ENCODE results near the gene MED25. TPM values are rescaled to one million over a fixed set of nuclear protein-coding genes. Genes with fewer than 3 reads are reported as not detected.

The MED25 gene
- total and polyA plus RNA-seq, 9 of the 15 experiments (the other 6 are each of a cell fraction or from before 2014, with no cell fraction given) = 4.1 to 93.9 (median 19.3) TPM

DNA sequence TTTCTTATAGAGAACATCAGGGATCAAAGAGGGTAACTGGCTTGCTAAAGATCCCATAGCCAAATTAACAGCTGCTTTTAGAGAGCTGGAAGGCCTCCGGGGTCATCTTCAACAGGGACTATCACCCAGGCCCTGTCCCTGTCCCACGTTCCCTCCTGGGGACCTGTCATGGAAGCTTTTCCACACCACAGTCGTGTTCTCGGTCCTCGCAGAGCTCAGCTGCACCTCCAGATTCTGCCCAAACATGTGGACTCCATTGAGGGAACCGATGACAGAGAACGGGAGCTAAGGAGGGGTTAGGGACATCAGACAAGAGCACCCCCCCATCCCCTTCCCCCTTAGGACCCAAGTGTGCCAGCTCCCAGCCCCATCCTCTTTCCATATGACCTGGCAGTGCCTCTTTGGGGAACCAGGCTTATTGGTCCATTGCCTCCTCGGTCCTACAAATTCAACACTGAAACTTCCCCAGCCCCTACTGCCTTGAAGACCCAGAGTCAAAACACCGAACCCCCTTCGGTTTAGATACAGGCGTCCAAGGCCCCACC, 5.6 kb upstream of the MED25 start:
- Histone ChIP-seq H3K9me1 (ENCODE audit: control insufficient read depth, insufficient read depth, low read length) (no peaks in the 10 kb centered on the region), H3K27ac (ENCODE audit: extremely low read depth, low read depth, low read length) (peak overlapping the region; percentile 68), H3K36me3 (ENCODE audit: control insufficient read depth, insufficient read depth, low read length) (peaks cover 8% of the 10 kb centered on the region; the same call in 1 of the 3 replicates), H3K4me1 (replicated peaks in 1 of 2; ENCODE audit: control insufficient read depth in 2 of 2, insufficient read depth in 2 of 2, low read length in 2 of 2) (peaks cover 19 to 42% of the 10 kb centered on the region in 2 experiments), H3K27me3 (ENCODE audit: control insufficient read depth in 2 of 2, insufficient read depth in 2 of 2, low read length in 2 of 2) (no peaks in the 10 kb centered on the region), H3K9me3 (replicated peaks; ENCODE audit: control insufficient read depth, insufficient read depth, low read depth, low read length) (no peaks in the 10 kb centered on the region), H4K20me1 (replicated peaks; ENCODE audit: control insufficient read depth, insufficient read depth, low read length) (no peaks in the 10 kb centered on the region; the same call in 1 of the 2 replicates), H3K4me3 (peak overlapping the region; percentile 43), H3K4me2 (ENCODE audit: insufficient read depth, low read length) (peak overlapping the region; percentile 75), H3K9ac (ENCODE audit: insufficient read depth in 1 of 2, low read depth in 2 of 2, low read length in 2 of 2) (peak overlapping the region; percentile 47 to 89), H3K79me2 (ENCODE audit: control insufficient read depth, insufficient read depth, low read length) (no peaks in the 10 kb centered on the region), H2AFZ (ENCODE audit: low read depth, low read length) (peak overlapping the region; percentile 87)
- intact Hi-C loops (cut with micrococcal nuclease) = no loop called here
- CTCF ChIA-PET (ENCODE audit: low intra/inter-chr PET ratio) = no interaction called here
- DNase-seq (ENCODE audit: extremely low read depth in 1 of 4, low spot score in 3 of 4) (no peak), FAIRE-seq (no peak), ATAC-seq (no peak)
- TF ChIP-seq ZNF311 (CRISPR knock-in tag; IDR thresholded peaks at IDR 0.05) = no peak
- TF ChIP-seq SAP30 (IDR thresholded peaks at IDR 0.05; ENCODE audit: borderline replicate concordance, insufficient read depth, low read depth, low read length, poor library complexity, severe bottlenecking) = no peak
- TF ChIP-seq, protein P1, sequence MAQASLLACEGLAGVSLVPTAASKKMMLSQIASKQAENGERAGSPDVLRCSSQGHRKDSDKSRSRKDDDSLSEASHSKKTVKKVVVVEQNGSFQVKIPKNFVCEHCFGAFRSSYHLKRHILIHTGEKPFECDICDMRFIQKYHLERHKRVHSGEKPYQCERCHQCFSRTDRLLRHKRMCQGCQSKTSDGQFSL (CRISPR knock-in tag; IDR thresholded peaks at IDR 0.05) = peak; percentile 52; the same call in 1 of the 2 replicates
- TF ChIP-seq, protein P1 (tag; IDR thresholded peaks at IDR 0.05) = no peak
- no peak for TF ChIP-seq SP2 (IDR thresholded peaks at IDR 0.05; ENCODE audit: extremely low read depth, low read depth, low read length, poor library complexity, severe bottlenecking)
- no peak for TF ChIP-seq IFI16 (CRISPR knock-in tag; IDR thresholded peaks at IDR 0.05)
- peak; percentile 55; the same call in 1 of the 2 replicates for TF ChIP-seq GTF2E2 (tag; IDR thresholded peaks at IDR 0.05)
- in situ Hi-C loops (cut with MboI) = no loop called here
- POLR2A ChIA-PET = interaction anchor here (0.6 to 1.2 kb wide), 4 partner anchors 13 to 383 kb away, joined by 3 to 6 read pairs (median 4); no protein-coding TSS in a partner anchor
- BruUV-seq (replicated peaks) = TSS peak; percentile 88
- WGBS (ENCODE audit: insufficient coverage, low coverage, missing lambda C conversion rate) = 66% methylated on average over 11 of the region's 11 CpGs

All from K562 (cell line).